ENCODE data around the gene ARL17B. TPM values are rescaled to one million over a fixed set of nuclear protein-coding genes. Genes with fewer than 3 reads are reported as not detected.
A peak's percentile ranks its signal among the peaks of the same experiment; 100 is the strongest.
"Not testable (repeated sequence)": the region's sequence is repeated elsewhere in the genome, so short reads cannot be mapped to it uniquely, and the experiment has no call there.

ARL17B gene
- total RNA-seq, 1 experiment from 2014 or later, result 20.9 TPM

GRCh38 chr17:46266063-46266655 is 95.4 kb downstream of the ARL17B start:
- CTCF ChIA-PET, result interaction anchor here (2.0 kb wide), 1 partner anchor 21 kb away, joined by 7 read pairs; no protein-coding TSS in a partner anchor
- BruUV-seq (replicated peaks); H3K9me2 ChIP-seq (ENCODE audit: insufficient read depth); H3K79me2 ChIP-seq (ENCODE audit: insufficient read depth, low read length); ATAC-seq; H4K20me1 ChIP-seq (ENCODE audit: insufficient read depth); H2AFZ ChIP-seq (ENCODE audit: low read depth, low read length, poor library complexity, severe bottlenecking); H3K36me3 ChIP-seq (ENCODE audit: control insufficient read depth in 1 of 2, insufficient read depth in 2 of 2, low read length in 2 of 2); DNase-seq (ENCODE audit: low read depth, low spot score); H3K9me3 ChIP-seq (ENCODE audit: control insufficient read depth in 1 of 2, insufficient read depth in 1 of 2, low read depth in 1 of 2, low read length in 2 of 2); POLR2A ChIA-PET; RAD21 ChIA-PET (ENCODE audit: low non-redundant PET in 1 of 2, low total read pairs in 2 of 2, uncharacterized antibody in 2 of 2, unreplicated experiment in 2 of 2); H3K27me3 ChIP-seq (ENCODE audit: insufficient read depth, low read length): not testable (repeated sequence)
- peaks cover 8 to 32% of the 10 kb centered on the region in 2 experiments for H3K4me1 ChIP-seq (ENCODE audit: control insufficient read depth in 1 of 2, insufficient read depth in 2 of 2, low read length in 2 of 2)
- H3K4me2 ChIP-seq (ENCODE audit: low read length), result peak overlapping the region; percentile 55
- peak overlapping the region; percentile 44 for H3K9ac ChIP-seq (ENCODE audit: low read length)
- intact Hi-C loops (cut with micrococcal nuclease), result loop anchor here (5.0 kb wide), 1 partner anchor 264 kb away; no protein-coding TSS in a partner anchor
- peak overlapping the region; percentile 6 to 36; a peak in 3 of 4 replicates for H3K4me3 ChIP-seq (replicated peaks in 1 of 2; ENCODE audit: low read depth in 1 of 2, low read length in 2 of 2)
- 0 out of 2 replicates have a peak overlapping the region, but pooled peaks have one; percentile 8 for H3K27ac ChIP-seq (ENCODE audit: low read depth, low read length)

- no peaks in the 10 kb centered on the region for H3K79me2 ChIP-seq (ENCODE audit: insufficient read depth, low read length)
- ATAC-seq (no peak), DNase-seq (ENCODE audit: low read depth, low spot score) (no peak)
- no peak for TF ChIP-seq MAX (IDR thresholded peaks at IDR 0.05)
- TF ChIP-seq CTCF (IDR thresholded peaks at IDR 0.05 in 2 of 3, conservative IDR thresholded peaks at IDR 0.05 in 1 of 3; ENCODE audit: borderline replicate concordance in 1 of 3, insufficient read depth in 1 of 3, low read depth in 2 of 3, low read length in 2 of 3), result no peak
- no peak for TF ChIP-seq JUND (IDR thresholded peaks at IDR 0.05)
- no peak for TF ChIP-seq REST (IDR thresholded peaks at IDR 0.05; ENCODE audit: low read depth)
- TF ChIP-seq FOSL1 (IDR thresholded peaks at IDR 0.05; ENCODE audit: low read depth), result no peak
- no peak for TF ChIP-seq EZH2phosphoT487 (IDR thresholded peaks at IDR 0.05; ENCODE audit: borderline replicate concordance)
- no peak for TF ChIP-seq ZBTB33 (IDR thresholded peaks at IDR 0.05; ENCODE audit: extremely low read depth, insufficient replicate concordance, low read length)
- no peak for TF ChIP-seq CBX3 (IDR thresholded peaks at IDR 0.05; ENCODE audit: low read depth)
- peak overlapping the region; percentile 33 for H3K4me2 ChIP-seq (ENCODE audit: low read length)
- H3K9me3 ChIP-seq (ENCODE audit: control insufficient read depth in 1 of 2, insufficient read depth in 1 of 2, low read depth in 1 of 2, low read length in 2 of 2), result no peaks in the 10 kb centered on the region
- intact Hi-C loops (cut with micrococcal nuclease), result loop anchor here (5.0 kb wide), 1 partner anchor 262 kb away; no protein-coding TSS in a partner anchor
- H3K27me3 ChIP-seq (ENCODE audit: insufficient read depth, low read length), result no peaks in the 10 kb centered on the region
- H3K4me3 ChIP-seq (replicated peaks in 1 of 2; ENCODE audit: low read depth in 1 of 2, low read length in 2 of 2), result no peak overlapping the region
- no peak overlapping the region for H3K9ac ChIP-seq (ENCODE audit: low read length)
- H3K4me1 ChIP-seq (ENCODE audit: control insufficient read depth in 1 of 2, insufficient read depth in 2 of 2, low read length in 2 of 2), result peaks cover 8 to 35% of the 10 kb centered on the region in 2 experiments
- BruUV-seq (replicated peaks), result no TSS peak
- CTCF ChIA-PET, result no interaction called here
- no peaks in the 10 kb centered on the region for H3K36me3 ChIP-seq (ENCODE audit: control insufficient read depth in 1 of 2, insufficient read depth in 2 of 2, low read length in 2 of 2)
- H3K27ac ChIP-seq (ENCODE audit: low read depth, low read length), result no peak overlapping the region
- H4K20me1 ChIP-seq (ENCODE audit: insufficient read depth), result no peaks in the 10 kb centered on the region
- POLR2A ChIA-PET, result no interaction called here
- H2AFZ ChIP-seq (ENCODE audit: low read depth, low read length, poor library complexity, severe bottlenecking), result peak overlapping the region; percentile 36
- RAD21 ChIA-PET (ENCODE audit: low non-redundant PET in 1 of 2, low total read pairs in 2 of 2, uncharacterized antibody in 2 of 2, unreplicated experiment in 2 of 2), result no interaction called here
- H3K9me2 ChIP-seq (ENCODE audit: insufficient read depth), result no peaks in the 10 kb centered on the region
Observed at GRCh38 chr17:46264456-46265198, 96.9 kb downstream of the ARL17B start.
